Heart left ventricle (tissue), 16 donors: ENCODE results near the gene TMEM94. TPM values are rescaled to one million over a fixed set of nuclear protein-coding genes. Genes with fewer than 3 reads are reported as not detected.
A peak's percentile ranks its signal among the peaks of the same experiment; 100 is the strongest.

Experiments
- ATAC-seq, 4 donors: fragments of 200-7000 bp; cut with Tn5 transposase; one replicate each; pipeline ENCODE4 v1.9.1; 2020 to 2022; ENCODE audit warnings: moderate library complexity in 4 of 4, mild to moderate bottlenecking in 3 of 4, moderate number of reproducible peaks in 1 of 4
- DNase-seq, 5 donors: peaks; one replicate each; pipeline ENCODE4 v3.0.0-alpha.2; 2020
- H3K27ac ChIP-seq, 12 donors: fragments of 200-600 bp; sonication (generic) in 4 of 12; one replicate each; pipeline versions ENCODE4 v1.5.0 to v1.8.0; 2016 to 2022; ENCODE audit warnings: mild to moderate bottlenecking in 2 of 12
- H3K27me3 ChIP-seq, 9 donors: fragments of 200-600 bp; sonication (generic) in 2 of 9; one replicate each; pipeline versions ENCODE4 v1.5.1 to v1.8.0; 2016 to 2022; ENCODE audit warnings: mild to moderate bottlenecking in 3 of 9
- H3K36me3 ChIP-seq, 9 donors: fragments of 200-600 bp; sonication (generic) in 2 of 9; one replicate each; pipeline versions ENCODE4 v1.5.0 to v1.8.0; 2018 to 2022; ENCODE audit warnings: mild to moderate bottlenecking in 2 of 9
- H3K4me1 ChIP-seq, 12 donors: fragments of 200-600 bp; sonication (generic) in 4 of 12; one replicate each; pipeline versions ENCODE4 v1.5.0 to v1.8.0; 2016 to 2022; ENCODE audit warnings: mild to moderate bottlenecking in 3 of 12
- H3K4me3 ChIP-seq, 12 donors: fragments of 200-600 bp; sonication (generic) in 4 of 12; one replicate each; pipeline versions ENCODE4 v1.5.0 to v1.8.0; 2017 to 2022; ENCODE audit warnings: mild to moderate bottlenecking in 9 of 12, moderate library complexity in 4 of 12
- H3K9me3 ChIP-seq, 12 donors: fragments of 200-600 bp; sonication (generic) in 4 of 12; one replicate each; pipeline versions ENCODE4 v1.5.0 to v1.8.0; 2016 to 2022; ENCODE audit warnings: mild to moderate bottlenecking in 1 of 12
- CTCF ChIP-seq, 12 donors: fragments of 200-600 bp; sonication (generic) in 4 of 12; IDR thresholded peaks; one replicate each; pipeline versions ENCODE4 v1.5.0 to v1.8.0; 2018 to 2022; ENCODE audit warnings: antibody characterized with exemption in 12 of 12, mild to moderate bottlenecking in 5 of 12
- POLR2A ChIP-seq, 2 donors: fragments of 450-650 bp; IDR thresholded peaks; one replicate each; pipeline ENCODE4 v1.6.1; 2017; ENCODE audit warnings: antibody characterized with exemption in 2 of 2, mild to moderate bottlenecking in 2 of 2, moderate library complexity in 2 of 2
- WGBS, 4 donors: extraction: QIAGEN DNeasy Blood & Tissue Kit in 2 of 4; methylation state at CpG; one replicate each; pipeline versions ENCODE4 v1.1.5 to v1.1.7; 2013 to 2018; 5-methylcytosine and 5-hydroxymethylcytosine counted together
- intact Hi-C, 10 donors: fragments of 100-400 bp; cut with DNase I; formaldehyde crosslinking; loops; one replicate each; pipeline versions ENCODE4 v1.11.1 to v1.14.2; 2022
- polyA plus RNA-seq, 2 donors: library from polyadenylated mRNA; stranded (reverse); fragments of 200-250 nt; gene quantifications; one replicate each; pipeline ENCODE4 v1.2.3, GENCODE V29; 2013
- total RNA-seq, 9 donors: library from RNA; depleted of rRNA in 2 of 9; stranded (reverse); fragments of >200 nt in 2 of 9; fragmentation: NEBNext Ultra II Directional in 3 of 9; extraction: Animal tissue kit (Norgen Biotek cat#: 25700) in 3 of 9; gene quantifications; one replicate each; pipeline versions ENCODE4 v1.1.0 to v1.2.4, GENCODE V29; 2016 to 2023
- donor health status: ischemic (EF 13 %, LVEDD 7.1; RV severe dilation, severe dysfunction).
- donor health status: healthy with polysubstance abuse.
- donor health status: DM: no; HTN: yes; CAD: no.
- donor health status: DM: no; HTN: no; CAD: no.
- donor health status: ischemic (EF 25% LVEDD 6.9; RV normal size, moderate dysfunction).
- donor health status: ischemic (EF 25% LVEDD 5.7; RV mildly dilated, moderate dysfunction).
- donor health status: healthy.
- donor health status: DM: yes; HTN: yes; CAD: no.
- donor health status: ischemic (EF 35%, LVEDD 5.7; RV mildly dilated, moderate dysfunction).
- donor health status: nonischemic (EF 11% LVEDD 7.7; RV severe dilation, severe dysfunction).
- donor health status: DM: yes; HTN: yes; CAD: no.
- donor health status: PGD.
- donor health status: ischemic (EF 29% LVEDD 5.4; RV normal size, mild dysfunction).
- donor health status: nonischemic (EF 23%, LVEDD 6.1; RV moderate dilation, normal function).

TMEM94 gene
- total and polyA plus RNA-seq, 11 donors: 34.1 to 130 (median 47.3) TPM

GRCh38 chr17:75531721-75532072 lies 75.3 kb downstream of the TMEM94 start:
- no peaks in the 10 kb centered on the region for H3K36me3 ChIP-seq
- no peaks in the 10 kb centered on the region for H3K27me3 ChIP-seq
- H3K27ac ChIP-seq: no peak overlapping the region
- H3K9me3 ChIP-seq: no peaks in the 10 kb centered on the region
- ATAC-seq (peak in 1 of 4 donors; percentile 12), DNase-seq (no peak)
- TF ChIP-seq POLR2A (IDR thresholded peaks at IDR 0.05) (no peak), CTCF (IDR thresholded peaks at IDR 0.05) (no peak)
- H3K4me1 ChIP-seq: peaks cover 0 to 7% (median 0%) of the 10 kb centered on the region in 12 donors
- intact Hi-C loops: loop anchor here in 1 of 10 donors (10.0 kb wide), 1 partner anchor 217 kb away; no protein-coding TSS in a partner anchor
- H3K4me3 ChIP-seq: no peak overlapping the region
- WGBS, 4 donors: 90 to 98% (median 94%) methylated on average over 5 to 7 of the region's 7 CpGs

GRCh38 chr17:75535119-75535537 lies 78.7 kb downstream of the TMEM94 start:
- no peaks in the 10 kb centered on the region for H3K36me3 ChIP-seq
- ATAC-seq (peak in 1 of 4 donors; percentile 16), DNase-seq (no peak)
- 81 to 92% (median 84%) methylated on average over 12 to 15 of the region's 15 CpGs for WGBS, 4 donors
- peak overlapping the region in 1 of 12 donors; percentile 58 for H3K27ac ChIP-seq
- H3K9me3 ChIP-seq: no peaks in the 10 kb centered on the region
- H3K27me3 ChIP-seq: no peaks in the 10 kb centered on the region
- intact Hi-C loops: loop anchor here in 1 of 10 donors (10.0 kb wide), 1 partner anchor 220 kb away; no protein-coding TSS in a partner anchor
- H3K4me3 ChIP-seq: no peak overlapping the region
- peaks cover 0 to 7% (median 0%) of the 10 kb centered on the region in 12 donors for H3K4me1 ChIP-seq
- no peak for TF ChIP-seq POLR2A (IDR thresholded peaks at IDR 0.05)
- no peak for TF ChIP-seq CTCF (IDR thresholded peaks at IDR 0.05)

GRCh38 chr17:75535871-75536270 lies 79.4 kb downstream of the TMEM94 start:
- Histone ChIP-seq H3K27ac (peak overlapping the region in 1 of 12 donors; percentile 58), H3K9me3 (no peaks in the 10 kb centered on the region), H3K27me3 (no peaks in the 10 kb centered on the region), H3K36me3 (no peaks in the 10 kb centered on the region), H3K4me1 (peaks cover 0 to 7% (median 0%) of the 10 kb centered on the region in 12 donors), H3K4me3 (no peak overlapping the region)
- intact Hi-C loops: loop anchor here in 1 of 10 donors (10.0 kb wide), 1 partner anchor 221 kb away; no protein-coding TSS in a partner anchor
- no peak for DNase-seq
- ATAC-seq: no peak
- TF ChIP-seq POLR2A (IDR thresholded peaks at IDR 0.05) (no peak), CTCF (IDR thresholded peaks at IDR 0.05) (no peak)
- 92 to 97% (median 94%) methylated on average over 7 to 8 of the region's 8 CpGs for WGBS, 4 donors

GRCh38 chr17:75536366-75536765 lies 79.9 kb downstream of the TMEM94 start:
- no peaks in the 10 kb centered on the region for H3K27me3 ChIP-seq
- TF ChIP-seq POLR2A (IDR thresholded peaks at IDR 0.05): no peak
- TF ChIP-seq CTCF (IDR thresholded peaks at IDR 0.05): no peak
- H3K9me3 ChIP-seq: no peaks in the 10 kb centered on the region
- no peaks in the 10 kb centered on the region for H3K36me3 ChIP-seq
- peaks cover 0 to 7% (median 0%) of the 10 kb centered on the region in 12 donors for H3K4me1 ChIP-seq
- intact Hi-C loops: loop anchor here in 1 of 10 donors (10.0 kb wide), 1 partner anchor 222 kb away; no protein-coding TSS in a partner anchor
- no peak overlapping the region for H3K27ac ChIP-seq
- 80 to 92% (median 83%) methylated on average over 10 of the region's 10 CpGs for WGBS, 4 donors
- DNase-seq (no peak), ATAC-seq (no peak)
- no peak overlapping the region for H3K4me3 ChIP-seq
